H1 (cell line): ENCODE results near the gene NKAIN2. TPM values are rescaled to one million over a fixed set of nuclear protein-coding genes. Genes with fewer than 3 reads are reported as not detected.

Experiments
- CTCF ChIA-PET: fragments of 300-600 bp; sonication (Branson Sonifier 250); formaldehyde crosslinking; loops from one replicate; lab custom pipeline; 2021; ENCODE audit not compliant: partially characterized antibody; lab: Charles Lee
- POLR2A ChIA-PET: fragments of 300-600 bp; sonication (Branson Sonifier 250); formaldehyde crosslinking; loops from one replicate; lab custom pipeline; 2021; ENCODE audit warnings: inconsistent platforms; ENCODE audit not compliant: partially characterized antibody; lab: Charles Lee
- DNase-seq, 2 experiments: peaks; one replicate each; pipeline versions ENCODE4 v3.0.0 to v3.0.0-alpha.2; 2010 to 2022; ENCODE audit warnings: low spot score in 2 of 2, low read depth in 1 of 2, mixed read lengths in 1 of 2
- FAIRE-seq: peaks from 2 replicates; lab custom pipeline; 2011; peaks lifted over from hg19 to GRCh38; lab: Jason Lieb, UNC
- H2AFZ ChIP-seq: 2 replicates; pipeline ENCODE4 v1.8.1; 2012; ENCODE audit warnings: low read length, inconsistent platforms
- H2AK5ac ChIP-seq: 2 replicates; pipeline ENCODE4 v1.6.1; 2013; ENCODE audit warnings: low read depth, low read length
- H2BK120ac ChIP-seq: replicated peaks from 2 replicates; pipeline ENCODE3; 2013; ENCODE audit warnings: low read depth, low read length, inconsistent platforms
- H2BK12ac ChIP-seq: 2 replicates; pipeline ENCODE4 v1.6.1; 2013; ENCODE audit warnings: low read depth, low read length
- H2BK15ac ChIP-seq: 2 replicates; pipeline ENCODE4 v1.6.1; 2013; ENCODE audit warnings: low read length
- H2BK20ac ChIP-seq: 2 replicates; pipeline ENCODE4 v1.6.1; 2013; ENCODE audit warnings: low read length
- H2BK5ac ChIP-seq: 2 replicates; pipeline ENCODE4 v1.6.1; 2013; ENCODE audit warnings: low read depth, low read length
- H3K14ac ChIP-seq: 2 replicates; pipeline ENCODE4 v1.6.1; 2013; ENCODE audit warnings: inconsistent platforms; ENCODE audit not compliant: insufficient read length
- H3K18ac ChIP-seq: 2 replicates; pipeline ENCODE4 v1.6.1; 2013; ENCODE audit warnings: low read length; ENCODE audit errors: extremely low read depth
- H3K23ac ChIP-seq: 2 replicates; pipeline ENCODE4 v1.6.1; 2013; ENCODE audit warnings: inconsistent platforms; ENCODE audit not compliant: insufficient read length
- H3K23me2 ChIP-seq: 2 replicates; pipeline ENCODE4 v1.6.1; 2013; ENCODE audit warnings: low read depth, low read length
- H3K27ac ChIP-seq: 2 replicates; pipeline ENCODE4 v1.6.1; 2011; ENCODE audit warnings: low read depth, low read length, inconsistent platforms
- H3K27me3 ChIP-seq, 4 experiments: replicated peaks in 1 of 4; 1 replicate in 1 of 4; 2 replicates in 3 of 4; pipeline versions ENCODE4 v1.6.1 to v1.8.1; 2011 to 2013; ENCODE audit warnings: low read length in 3 of 4, mild to moderate bottlenecking in 3 of 4, inconsistent platforms in 2 of 4, mixed read lengths in 2 of 4, moderate library complexity in 1 of 4; ENCODE audit not compliant: control insufficient read depth in 3 of 4, insufficient read depth in 3 of 4; ENCODE audit errors: extremely low read depth in 1 of 4
- H3K36me3 ChIP-seq, 4 experiments: 2 replicates each; pipeline versions ENCODE4 v1.6.1 to v1.8.1; 2011 to 2013; ENCODE audit warnings: mild to moderate bottlenecking in 4 of 4, low read length in 3 of 4, moderate library complexity in 2 of 4, control low read depth in 1 of 4, inconsistent platforms in 1 of 4; ENCODE audit not compliant: insufficient read depth in 4 of 4, control insufficient read depth in 2 of 4
- H3K4ac ChIP-seq: replicated peaks from 2 replicates; pipeline ENCODE3; 2013; ENCODE audit warnings: low read length, low read depth, mixed read lengths, inconsistent platforms; ENCODE audit not compliant: insufficient read length
- H3K4me1 ChIP-seq, 4 experiments: replicated peaks in 1 of 4; 1 replicate in 1 of 4; 2 replicates in 3 of 4; pipeline versions ENCODE4 v1.6.1 to v1.8.1; 2011 to 2013; ENCODE audit warnings: low read length in 3 of 4, inconsistent platforms in 2 of 4, mixed read lengths in 1 of 4; ENCODE audit not compliant: insufficient read depth in 4 of 4, control insufficient read depth in 3 of 4
- H3K4me2 ChIP-seq, 2 experiments: 2 replicates each; pipeline versions ENCODE4 v1.6.1 to v1.8.1; 2011 to 2013; ENCODE audit warnings: low read depth in 2 of 2, low read length in 2 of 2, control low read depth in 1 of 2, inconsistent platforms in 1 of 2, mild to moderate bottlenecking in 1 of 2; ENCODE audit not compliant: insufficient read depth in 1 of 2
- H3K4me3 ChIP-seq, 4 experiments: fragments of 200-600, 300-600 bp in 1 of 4; sonication (generic), shearing (Covaris generic), sonication (Bioruptor Twin) in 1 of 4; 2 replicates each; pipeline versions ENCODE4 v1.5.1 to v1.8.1; 2011 to 2016; ENCODE audit warnings: low read length in 4 of 4, low read depth in 3 of 4, control low read depth in 2 of 4, inconsistent platforms in 2 of 4, mild to moderate bottlenecking in 2 of 4, mixed read lengths in 1 of 4, moderate library complexity in 1 of 4; ENCODE audit not compliant: insufficient read depth in 2 of 4; ENCODE audit errors: extremely low read depth in 1 of 4
- H3K56ac ChIP-seq: replicated peaks from 2 replicates; pipeline ENCODE3; 2013; ENCODE audit warnings: low read depth, mild to moderate bottlenecking, mixed read lengths, low read length, inconsistent platforms; ENCODE audit not compliant: insufficient read length
- H3K79me1 ChIP-seq: 2 replicates; pipeline ENCODE4 v1.6.1; 2013; ENCODE audit warnings: low read depth, low read length, control low read depth
- H3K79me2 ChIP-seq, 2 experiments: 2 replicates each; pipeline versions ENCODE4 v1.6.1 to v1.8.1; 2012 to 2013; ENCODE audit warnings: low read length in 2 of 2, mild to moderate bottlenecking in 2 of 2, inconsistent platforms in 1 of 2; ENCODE audit not compliant: insufficient read depth in 2 of 2, control insufficient read depth in 1 of 2
- H3K9ac ChIP-seq, 4 experiments: replicated peaks in 1 of 4; 1 replicate in 1 of 4; 2 replicates in 3 of 4; pipeline versions ENCODE4 v1.6.1 to v1.8.1; 2011 to 2013; ENCODE audit warnings: low read depth in 3 of 4, low read length in 3 of 4, control low read depth in 2 of 4, mild to moderate bottlenecking in 2 of 4, moderate library complexity in 2 of 4, inconsistent platforms in 1 of 4; ENCODE audit errors: extremely low read depth in 1 of 4
- H3K9me3 ChIP-seq, 2 experiments: 2 replicates each; pipeline versions ENCODE4 v1.6.1 to v1.8.1; 2012 to 2013; ENCODE audit warnings: mild to moderate bottlenecking in 2 of 2, moderate library complexity in 2 of 2, control low read depth in 1 of 2, inconsistent platforms in 1 of 2, low read depth in 1 of 2, low read length in 1 of 2, mixed read lengths in 1 of 2; ENCODE audit not compliant: insufficient read depth in 2 of 2
- H4K20me1 ChIP-seq, 2 experiments: replicated peaks in 1 of 2; 2 replicates each; pipeline versions ENCODE3 to v1.8.1; 2011 to 2013; ENCODE audit warnings: inconsistent platforms in 2 of 2, low read length in 2 of 2, mild to moderate bottlenecking in 1 of 2; ENCODE audit not compliant: insufficient read depth in 2 of 2, control insufficient read depth in 1 of 2
- H4K5ac ChIP-seq: 2 replicates; pipeline ENCODE4 v1.6.1; 2013; ENCODE audit warnings: low read length, low read depth, mixed read lengths, inconsistent platforms; ENCODE audit not compliant: insufficient read length
- H4K8ac ChIP-seq: 2 replicates; pipeline ENCODE4 v1.8.0; 2013; ENCODE audit warnings: mild to moderate bottlenecking, moderate library complexity, low read length, inconsistent platforms; ENCODE audit not compliant: insufficient read depth; ENCODE audit errors: extremely low read depth
- H4K91ac ChIP-seq: replicated peaks from 2 replicates; pipeline ENCODE3; 2013; ENCODE audit warnings: low read length, mixed read lengths, inconsistent platforms; ENCODE audit not compliant: insufficient read length
- MAFK ChIP-seq: IDR thresholded peaks from 2 replicates; pipeline ENCODE4 v1.6.1; 2012; ENCODE audit warnings: low read depth, mild to moderate bottlenecking, improper control_type of control experiment, low read length
- WGBS, 2 experiments: shearing (Covaris generic) in 1 of 2; methylation state at CpG; one replicate each; pipeline versions ENCODE4 v1.1.6 to v1.1.7; 2013 to 2015; ENCODE audit warnings: low lambda C conversion rate in 2 of 2, mixed read lengths in 2 of 2, inconsistent platforms in 1 of 2, low coverage in 1 of 2, missing lambda C conversion rate in 1 of 2; ENCODE audit not compliant: insufficient replicate concordance in 2 of 2, insufficient coverage in 1 of 2, insufficient read length in 1 of 2; ENCODE audit errors: extremely low coverage in 1 of 2, missing lambda C conversion rate in 1 of 2; 5-methylcytosine and 5-hydroxymethylcytosine counted together
- polyA plus RNA-seq, 7 experiments: library from polyadenylated mRNA; depleted of rRNA in 3 of 7; stranded (reverse) in 5 of 7; unstranded in 2 of 7; fragments of >200 nt in 5 of 7; fragments of 200-250 nt in 2 of 7; gene quantifications; 1 replicate in 5 of 7; 2 replicates in 1 of 7; 4 replicates in 1 of 7; pipeline versions ENCODE4 v1.2.1 to v1.2.3, GENCODE V29; 2011 to 2013; ENCODE audit warnings: missing spikeins in 2 of 7, mixed read lengths in 2 of 7
- total RNA-seq: library from RNA; stranded (reverse); fragmentation: NEBNext Ultra II Directional; extraction: Animal tissue kit (Norgen Biotek cat#: 25700); gene quantifications from 2 replicates; pipeline ENCODE4 v1.2.1, GENCODE V29; 2021

Gene NKAIN2
- total and polyA plus RNA-seq, 2 of the 8 experiments (the other 6 are each of a cell fraction or from before 2014, with no cell fraction given) = 0.20 to 0.34 TPM

- H3K23me2 ChIP-seq = no peaks in the 10 kb centered on the region
- no peak overlapping the region for H3K14ac ChIP-seq
- no peaks in the 10 kb centered on the region for H3K27me3 ChIP-seq
- H4K8ac ChIP-seq = no peak overlapping the region
- no peak overlapping the region for H3K27ac ChIP-seq
- no peak overlapping the region for H2BK12ac ChIP-seq
- no peaks in the 10 kb centered on the region for H3K79me1 ChIP-seq
- H3K4me2 ChIP-seq = no peak overlapping the region
- ChIA-PET POLR2A (no interaction called here), CTCF (interaction anchor here (1.1 to 1.4 kb wide), 2 partner anchors 9 to 96 kb away, joined by 3 to 4 read pairs; no protein-coding TSS in a partner anchor)
- H4K20me1 ChIP-seq = no peaks in the 10 kb centered on the region
- no peak overlapping the region for H3K56ac ChIP-seq
- no peak overlapping the region for H3K23ac ChIP-seq
- H3K79me2 ChIP-seq = no peaks in the 10 kb centered on the region
- H2AFZ ChIP-seq = no peak overlapping the region
- no peak overlapping the region for H2BK20ac ChIP-seq
- no peaks in the 10 kb centered on the region for H3K9me3 ChIP-seq
- no peak overlapping the region for H3K4ac ChIP-seq
- no peak overlapping the region for H3K4me3 ChIP-seq
- no peak overlapping the region for H2BK15ac ChIP-seq
- H3K4me1 ChIP-seq = no peaks in the 10 kb centered on the region
- no peak overlapping the region for H4K91ac ChIP-seq
- no peak overlapping the region for H2BK5ac ChIP-seq
- H2AK5ac ChIP-seq = no peak overlapping the region
- DNase-seq = no peak
- H4K5ac ChIP-seq = no peak overlapping the region
- H3K18ac ChIP-seq = no peak overlapping the region
- H2BK120ac ChIP-seq = no peak overlapping the region
- 17% methylated on average over 1 of the region's 1 CpG; no CpG with 5 or more reads in 1 of the 2 experiments for WGBS, 2 experiments
- FAIRE-seq = no peak
- no peaks in the 10 kb centered on the region for H3K36me3 ChIP-seq
- H3K9ac ChIP-seq = no peak overlapping the region
- no peak for TF ChIP-seq MAFK
Observed at GRCh38 chr6:123811378-123811777, 7.7 kb downstream of the NKAIN2 start.
